Activated CD4-positive, alpha-beta T cell treated with anti-CD3 and anti-CD28 coated beads for 48 hours (primary cell): ENCODE results near the gene SAMM50.

Experiments used
- DNase-seq: peaks from one replicate; pipeline ENCODE4 v3.0.0-alpha.2; 2020

The SAMM50 gene

DNA sequence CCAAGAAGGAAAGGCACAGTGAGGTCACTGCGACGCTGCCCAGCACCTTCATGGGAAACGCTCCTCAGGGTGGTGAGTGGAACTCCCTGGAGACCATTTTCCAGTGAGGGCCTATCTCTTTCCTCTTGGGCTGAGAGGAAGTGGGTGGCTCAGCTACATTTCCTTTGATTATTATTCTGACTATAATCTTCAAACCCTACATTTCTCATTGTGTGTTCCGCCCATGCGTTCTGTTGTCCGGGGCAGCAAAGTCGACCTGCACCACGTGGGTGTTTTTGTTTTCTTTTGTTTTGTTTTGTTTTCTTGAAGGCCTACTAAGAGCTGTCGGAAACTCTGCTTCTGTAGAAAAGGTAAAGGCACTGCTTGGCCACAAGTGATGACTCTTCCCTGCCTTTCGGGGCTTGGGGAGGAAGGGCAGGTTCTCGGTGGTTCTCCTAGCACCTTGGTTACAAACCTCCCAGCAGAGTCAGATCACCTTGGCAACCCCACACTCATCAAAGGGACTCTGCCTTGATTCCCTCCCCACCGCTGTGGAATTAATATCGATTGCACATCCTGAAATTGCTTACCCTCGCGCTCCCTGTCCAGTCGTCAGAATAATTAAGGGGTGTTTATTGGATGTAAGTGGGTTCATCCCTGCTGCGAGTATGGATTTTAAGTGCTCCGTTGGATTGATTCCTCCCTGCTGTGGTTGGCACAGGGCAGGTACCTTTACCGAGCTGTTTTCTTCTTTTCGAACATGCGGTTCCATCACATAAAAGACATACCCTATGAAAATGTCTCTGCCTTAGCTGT lies 76.1 kb downstream of the SAMM50 start:
- DNase-seq = peak; percentile 23

- no peak for DNase-seq
Measured at GRCh38 chr22:44032126-44032730, 77.0 kb downstream of the SAMM50 start.

DNA sequence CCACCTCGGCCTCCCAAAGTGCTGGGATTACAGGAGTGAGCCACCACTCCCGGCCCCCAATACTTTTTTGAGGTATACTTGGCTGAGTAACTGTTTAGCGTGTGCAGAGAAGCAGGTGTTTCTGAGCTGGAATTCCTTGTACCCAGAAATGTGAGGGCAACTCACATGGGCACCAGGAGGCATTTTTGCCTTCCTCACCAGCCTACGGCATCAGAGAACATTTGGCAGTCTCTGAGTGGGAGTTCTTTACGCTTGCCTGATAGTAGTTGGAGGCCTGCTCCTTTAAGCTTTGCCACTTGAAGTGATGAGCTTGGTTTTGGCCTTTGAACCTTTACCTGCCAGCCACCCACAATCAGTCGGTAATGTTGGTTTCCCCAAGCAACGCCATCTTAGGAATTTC lies 78.0 kb downstream of the SAMM50 start:
- DNase-seq = no peak

DNA sequence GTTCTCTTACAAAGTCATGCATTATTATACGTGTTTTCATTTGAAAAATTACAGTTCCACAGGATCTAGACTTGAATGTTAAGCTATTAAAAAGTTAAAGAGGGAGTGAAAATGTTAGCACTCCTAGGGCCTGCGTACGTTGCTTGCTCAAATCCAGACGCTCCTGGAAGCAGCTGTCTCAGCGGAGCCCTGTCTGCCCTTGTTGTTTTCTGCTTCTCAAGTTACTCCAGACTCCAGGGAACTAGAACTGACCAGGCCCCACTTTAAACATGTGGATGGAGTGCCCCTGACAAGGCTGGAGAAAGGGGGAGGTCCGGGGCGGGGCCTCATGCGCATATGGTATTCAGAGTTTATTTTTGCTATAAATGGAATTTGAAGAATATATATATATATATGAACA lies 78.5 kb downstream of the SAMM50 start:
- DNase-seq = no peak

DNA sequence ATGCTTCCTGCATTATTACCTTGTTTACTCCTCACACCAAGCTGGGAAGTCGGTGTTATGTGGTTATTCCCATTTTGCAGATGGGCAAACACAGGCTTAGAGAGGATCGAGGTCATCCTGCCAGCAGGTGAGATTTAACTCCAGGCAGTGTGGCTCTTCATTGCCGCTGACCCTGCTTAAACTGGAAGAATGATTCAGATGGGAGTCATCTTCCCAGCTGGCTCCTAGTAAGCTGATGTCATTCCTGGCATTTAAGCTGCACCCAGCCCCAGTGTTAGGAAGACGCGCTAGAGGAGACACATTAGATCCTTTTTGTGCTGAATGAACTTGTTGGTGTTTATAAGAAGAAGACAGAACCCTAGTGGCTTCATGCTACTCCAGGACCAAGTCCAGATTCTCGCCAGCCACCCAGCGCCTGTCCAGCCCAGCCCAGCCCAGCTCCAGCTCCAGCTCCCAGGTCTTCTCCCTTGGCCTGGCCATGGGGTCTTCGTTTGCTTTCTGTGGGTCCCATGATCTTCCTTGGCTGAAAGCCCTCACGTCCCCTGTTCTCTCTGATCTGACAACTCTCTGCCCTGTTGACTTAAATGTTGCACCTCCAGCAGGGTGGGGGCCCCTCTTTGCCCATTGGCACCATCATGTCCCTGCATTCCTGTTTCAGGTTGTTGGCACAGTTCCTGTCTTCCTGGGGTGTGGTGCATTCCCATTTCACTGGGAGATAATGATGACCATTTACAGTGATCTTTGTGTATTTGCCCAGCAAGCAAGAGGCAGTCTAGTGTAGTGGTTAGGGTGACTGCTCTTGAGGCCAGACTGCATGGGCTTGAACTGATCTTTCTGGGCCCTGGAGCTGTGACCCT lies 82.5 kb downstream of the SAMM50 start:
- DNase-seq = no peak

GRCh38 chr22:44039566-44040171 lies 84.4 kb downstream of the SAMM50 start:
- DNase-seq = no peak

- DNase-seq = no peak
Measured at GRCh38 chr22:44042249-44043218, 87.3 kb downstream of the SAMM50 start.

GRCh38 chr22:44045145-44045544 lies 89.9 kb downstream of the SAMM50 start:
- no peak for DNase-seq
